ENCODE results near the gene PDLIM5.

PDLIM5 gene

GRCh38 chr4:94483895-94484294 lies 32.2 kb downstream of the PDLIM5 start:
- in situ Hi-C loops (cut with HindIII; ENCODE audit: low sequenced_read_pairs), result no loop called here
- TF ChIP-seq, protein P1, sequence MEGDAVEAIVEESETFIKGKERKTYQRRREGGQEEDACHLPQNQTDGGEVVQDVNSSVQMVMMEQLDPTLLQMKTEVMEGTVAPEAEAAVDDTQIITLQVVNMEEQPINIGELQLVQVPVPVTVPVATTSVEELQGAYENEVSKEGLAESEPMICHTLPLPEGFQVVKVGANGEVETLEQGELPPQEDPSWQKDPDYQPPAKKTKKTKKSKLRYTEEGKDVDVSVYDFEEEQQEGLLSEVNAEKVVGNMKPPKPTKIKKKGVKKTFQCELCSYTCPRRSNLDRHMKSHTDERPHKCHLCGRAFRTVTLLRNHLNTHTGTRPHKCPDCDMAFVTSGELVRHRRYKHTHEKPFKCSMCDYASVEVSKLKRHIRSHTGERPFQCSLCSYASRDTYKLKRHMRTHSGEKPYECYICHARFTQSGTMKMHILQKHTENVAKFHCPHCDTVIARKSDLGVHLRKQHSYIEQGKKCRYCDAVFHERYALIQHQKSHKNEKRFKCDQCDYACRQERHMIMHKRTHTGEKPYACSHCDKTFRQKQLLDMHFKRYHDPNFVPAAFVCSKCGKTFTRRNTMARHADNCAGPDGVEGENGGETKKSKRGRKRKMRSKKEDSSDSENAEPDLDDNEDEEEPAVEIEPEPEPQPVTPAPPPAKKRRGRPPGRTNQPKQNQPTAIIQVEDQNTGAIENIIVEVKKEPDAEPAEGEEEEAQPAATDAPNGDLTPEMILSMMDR (IDR thresholded peaks at IDR 0.05; ENCODE audit: low read depth, low read length, missing control alignments), result no peak
- DNase-seq (ENCODE audit: low read depth), result no peak
- no peak overlapping the region for H3K4me3 ChIP-seq (ENCODE audit: low read depth, low read length)

DNA sequence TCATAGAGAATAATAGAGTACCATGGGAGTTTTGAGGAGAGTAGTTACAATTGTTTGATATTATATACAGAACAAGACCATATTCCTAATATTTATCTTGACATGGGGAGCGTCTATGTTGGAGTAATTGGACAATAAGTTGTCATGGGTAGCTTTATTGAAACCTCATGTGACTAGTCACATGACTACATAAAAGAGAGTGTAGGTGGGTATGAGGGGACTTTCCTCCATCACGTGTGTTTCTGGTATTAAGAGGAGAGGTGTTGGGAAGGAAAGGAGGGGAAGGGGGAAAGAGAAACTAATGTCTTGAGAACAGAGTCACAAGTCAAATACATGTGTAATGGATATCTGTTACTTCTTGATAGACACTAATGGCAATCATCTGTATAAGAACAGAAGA lies 33.1 kb downstream of the PDLIM5 start:
- no peak for DNase-seq (ENCODE audit: low read depth)
- in situ Hi-C loops (cut with HindIII; ENCODE audit: low sequenced_read_pairs), result no loop called here
- TF ChIP-seq, protein P1 (IDR thresholded peaks at IDR 0.05; ENCODE audit: low read depth, low read length, missing control alignments), result no peak
- no peak overlapping the region for H3K4me3 ChIP-seq (ENCODE audit: low read depth, low read length)

GRCh38 chr4:94486372-94486801 lies 34.6 kb downstream of the PDLIM5 start:
- TF ChIP-seq, protein P1 (IDR thresholded peaks at IDR 0.05; ENCODE audit: low read depth, low read length, missing control alignments), result no peak

GRCh38 chr4:94488670-94489069 lies 36.9 kb downstream of the PDLIM5 start:
- TF ChIP-seq, protein P1 (IDR thresholded peaks at IDR 0.05; ENCODE audit: low read depth, low read length, missing control alignments), result no peak
- peak; percentile 18 for DNase-seq (ENCODE audit: low read depth)
- no peak overlapping the region for H3K4me3 ChIP-seq (ENCODE audit: low read depth, low read length)
- in situ Hi-C loops (cut with HindIII; ENCODE audit: low sequenced_read_pairs), result no loop called here

More at GRCh38 chr4:94486372-94486801, 34.6 kb downstream of the PDLIM5 start:
- in situ Hi-C loops (cut with HindIII; ENCODE audit: low sequenced_read_pairs), result no loop called here
- no peak overlapping the region for H3K4me3 ChIP-seq (ENCODE audit: low read depth, low read length)
- DNase-seq (ENCODE audit: low read depth), result peak; percentile 32

GRCh38 chr4:94489098-94489497 lies 37.4 kb downstream of the PDLIM5 start:
- H3K4me3 ChIP-seq (ENCODE audit: low read depth, low read length), result no peak overlapping the region

GRCh38 chr4:94490437-94490836 lies 38.7 kb downstream of the PDLIM5 start:
- in situ Hi-C loops (cut with HindIII; ENCODE audit: low sequenced_read_pairs), result no loop called here
- H3K4me3 ChIP-seq (ENCODE audit: low read depth, low read length), result no peak overlapping the region
- TF ChIP-seq, protein P1 (IDR thresholded peaks at IDR 0.05; ENCODE audit: low read depth, low read length, missing control alignments), result no peak
- DNase-seq (ENCODE audit: low read depth), result no peak

More at GRCh38 chr4:94489098-94489497, 37.4 kb downstream of the PDLIM5 start:
- TF ChIP-seq, protein P1 (IDR thresholded peaks at IDR 0.05; ENCODE audit: low read depth, low read length, missing control alignments), result no peak
- in situ Hi-C loops (cut with HindIII; ENCODE audit: low sequenced_read_pairs), result no loop called here
- no peak for DNase-seq (ENCODE audit: low read depth)

DNA sequence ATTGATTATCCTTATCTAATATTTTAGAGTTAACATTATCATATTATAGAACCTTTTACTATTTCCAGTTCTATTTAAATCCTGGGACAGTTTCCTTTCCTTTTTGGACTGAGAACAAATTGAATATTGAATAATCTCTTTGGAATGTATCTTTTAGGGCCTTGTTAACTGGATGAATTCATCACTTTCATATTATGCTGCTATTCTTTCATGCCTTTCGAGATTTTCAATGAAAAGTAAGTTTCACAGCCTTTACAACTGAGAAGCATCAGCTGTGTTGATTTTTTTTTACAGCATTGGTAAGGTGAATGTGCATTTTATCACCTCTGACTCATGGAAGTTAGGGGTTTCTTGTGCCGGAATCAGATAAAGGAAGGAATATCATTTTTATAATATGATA lies 39.6 kb downstream of the PDLIM5 start:
- in situ Hi-C loops (cut with HindIII; ENCODE audit: low sequenced_read_pairs), result no loop called here
- TF ChIP-seq, protein P1 (IDR thresholded peaks at IDR 0.05; ENCODE audit: low read depth, low read length, missing control alignments), result no peak
- no peak overlapping the region for H3K4me3 ChIP-seq (ENCODE audit: low read depth, low read length)
- peak; percentile 16 for DNase-seq (ENCODE audit: low read depth)
